ENCODE data around the gene LRRN2. TPM values are rescaled to one million over a fixed set of nuclear protein-coding genes. Genes with fewer than 3 reads are reported as not detected.

Gene LRRN2
- total RNA-seq, 4 donors from 2014 or later: 2.0 to 8.6 (median 3.9) TPM

- TF ChIP-seq POLR2A (IDR thresholded peaks at IDR 0.05): no peak
- Histone ChIP-seq H3K9me3 (no peaks in the 10 kb centered on the region), H3K27ac (no peak overlapping the region), H3K4me3 (replicated peaks in 1 of 3) (no peak overlapping the region), H3K36me3 (no peaks in the 10 kb centered on the region), H3K27me3 (no peaks in the 10 kb centered on the region), H3K4me1 (no peaks in the 10 kb centered on the region)
- 88 to 91% methylated on average over 4 of the region's 4 CpGs for WGBS, 2 donors
- intact Hi-C loops (cut with DNase I): no loop called here
- no peak for DNase-seq
These were observed 87.1 kb downstream of the LRRN2 start for GRCh38 chr1:204598319-204598969.

- Histone ChIP-seq H3K4me1 (no peaks in the 10 kb centered on the region), H3K36me3 (no peaks in the 10 kb centered on the region), H3K9me3 (no peaks in the 10 kb centered on the region), H3K27me3 (no peaks in the 10 kb centered on the region), H3K27ac (no peak overlapping the region), H3K4me3 (replicated peaks in 1 of 3) (no peak overlapping the region)
- no peak for DNase-seq
- intact Hi-C loops (cut with DNase I): no loop called here
- TF ChIP-seq POLR2A (IDR thresholded peaks at IDR 0.05): no peak
- TF ChIP-seq CTCF (IDR thresholded peaks at IDR 0.05): no peak
- WGBS, 2 donors: 72 to 73% methylated on average over 10 of the region's 10 CpGs
These were observed 93.1 kb downstream of the LRRN2 start for GRCh38 chr1:204592246-204592948.

GRCh38 chr1:204591473-204592090, 94.0 kb downstream of the LRRN2 start:
- intact Hi-C loops (cut with DNase I): no loop called here
- Histone ChIP-seq H3K27ac (no peak overlapping the region), H3K4me1 (no peaks in the 10 kb centered on the region), H3K36me3 (no peaks in the 10 kb centered on the region), H3K4me3 (replicated peaks in 1 of 3) (no peak overlapping the region), H3K27me3 (no peaks in the 10 kb centered on the region), H3K9me3 (no peaks in the 10 kb centered on the region)
- DNase-seq: no peak
- no peak for TF ChIP-seq CTCF (IDR thresholded peaks at IDR 0.05)
- 76 to 79% methylated on average over 3 of the region's 3 CpGs for WGBS, 2 donors

- no peaks in the 10 kb centered on the region for H3K36me3 ChIP-seq
- no peaks in the 10 kb centered on the region for H3K27me3 ChIP-seq
- TF ChIP-seq CTCF (IDR thresholded peaks at IDR 0.05) (no peak), POLR2A (IDR thresholded peaks at IDR 0.05) (no peak)
- no peak overlapping the region for H3K27ac ChIP-seq
- intact Hi-C loops (cut with DNase I): no loop called here
- no peaks in the 10 kb centered on the region for H3K9me3 ChIP-seq
- 80 to 92% methylated on average over 8 of the region's 8 CpGs for WGBS, 2 donors
- no peak overlapping the region for H3K4me3 ChIP-seq (replicated peaks in 1 of 3)
- H3K4me1 ChIP-seq: no peaks in the 10 kb centered on the region
- no peak for DNase-seq
These were observed 96.0 kb downstream of the LRRN2 start for GRCh38 chr1:204589409-204590038.

- Histone ChIP-seq H3K27ac (no peak overlapping the region), H3K27me3 (no peaks in the 10 kb centered on the region), H3K4me1 (no peaks in the 10 kb centered on the region), H3K4me3 (replicated peaks in 1 of 3) (no peak overlapping the region), H3K36me3 (no peaks in the 10 kb centered on the region), H3K9me3 (no peaks in the 10 kb centered on the region)
- intact Hi-C loops (cut with DNase I): no loop called here
- no peak for DNase-seq
- 60 to 61% methylated on average over 5 of the region's 5 CpGs for WGBS, 2 donors
- TF ChIP-seq POLR2A (IDR thresholded peaks at IDR 0.05): no peak
- no peak for TF ChIP-seq CTCF (IDR thresholded peaks at IDR 0.05)
These were observed 96.7 kb downstream of the LRRN2 start for GRCh38 chr1:204588826-204589225.
